G401.6 (cell line): ENCODE results near the gene OTOG.
"Not testable (repeated sequence)": the region's sequence is repeated elsewhere in the genome, so short reads cannot be mapped to it uniquely, and the experiment has no call there.

ENCODE experiments used
- FAIRE-seq: peaks from 2 replicates; lab custom pipeline; 2012; peaks lifted over from hg19 to GRCh38; lab: Jason Lieb, UNC

The OTOG gene

DNA sequence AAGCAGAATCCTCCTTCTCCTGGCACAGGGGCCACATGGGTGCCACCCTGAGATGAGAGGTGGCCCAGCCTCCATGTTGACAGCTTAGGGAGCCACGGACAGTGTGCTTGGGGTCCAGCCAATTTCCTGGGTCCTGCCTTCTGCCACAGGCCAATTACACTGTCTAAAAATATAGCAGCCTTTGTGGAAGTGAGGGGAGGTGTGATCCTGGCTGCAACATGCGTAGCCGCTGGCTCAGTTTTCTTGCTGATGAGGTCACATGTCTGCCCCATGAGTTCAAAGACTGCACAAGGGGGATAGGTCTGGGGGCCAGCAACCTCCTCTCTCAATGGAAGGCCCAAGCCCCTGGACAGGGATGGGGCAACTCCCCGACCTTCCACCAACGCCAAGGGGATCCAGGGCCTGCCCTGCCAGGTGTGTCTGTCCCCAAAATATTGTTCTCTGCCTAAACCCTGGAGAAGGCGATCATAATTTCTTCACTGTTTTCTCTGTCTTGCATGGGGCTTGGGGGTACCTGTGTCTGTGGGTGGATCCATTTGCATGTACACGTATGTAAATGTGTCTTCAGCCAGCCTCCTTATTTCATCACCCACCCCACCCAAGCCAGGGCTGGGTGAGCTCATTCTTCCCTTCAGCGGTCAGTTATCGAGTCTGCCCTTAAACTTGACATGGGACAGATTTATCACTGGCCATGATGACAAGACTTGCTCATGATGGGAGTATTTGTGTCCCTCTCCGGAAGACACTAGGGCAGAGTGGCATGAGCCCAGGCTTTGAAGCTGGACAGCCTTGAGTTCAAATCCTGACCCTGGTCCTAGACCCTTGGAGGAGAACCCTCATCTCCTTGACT, 59.4 kb downstream of the OTOG start:
- no peak for FAIRE-seq

DNA sequence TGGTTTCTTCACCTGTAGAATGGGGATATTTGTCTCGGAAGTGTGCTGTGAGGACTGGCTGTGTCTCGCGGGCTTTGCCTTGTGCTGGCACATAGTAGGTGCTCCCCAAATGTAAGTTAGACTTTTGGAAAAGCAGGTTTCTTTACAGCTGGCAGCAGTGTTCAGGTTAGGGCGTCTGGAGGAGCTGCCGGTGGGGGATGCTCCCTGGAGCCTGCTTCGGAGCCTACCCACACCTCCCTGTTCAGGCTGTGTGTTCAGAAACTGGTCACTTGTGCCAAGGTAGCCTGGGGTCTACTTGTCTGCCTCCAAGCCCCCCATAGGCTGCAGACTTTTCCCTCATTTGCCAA, 60.0 kb downstream of the OTOG start:
- FAIRE-seq = no peak

- no peak for FAIRE-seq
Observed at GRCh38 chr11:17607591-17608570, 60.8 kb downstream of the OTOG start.

DNA sequence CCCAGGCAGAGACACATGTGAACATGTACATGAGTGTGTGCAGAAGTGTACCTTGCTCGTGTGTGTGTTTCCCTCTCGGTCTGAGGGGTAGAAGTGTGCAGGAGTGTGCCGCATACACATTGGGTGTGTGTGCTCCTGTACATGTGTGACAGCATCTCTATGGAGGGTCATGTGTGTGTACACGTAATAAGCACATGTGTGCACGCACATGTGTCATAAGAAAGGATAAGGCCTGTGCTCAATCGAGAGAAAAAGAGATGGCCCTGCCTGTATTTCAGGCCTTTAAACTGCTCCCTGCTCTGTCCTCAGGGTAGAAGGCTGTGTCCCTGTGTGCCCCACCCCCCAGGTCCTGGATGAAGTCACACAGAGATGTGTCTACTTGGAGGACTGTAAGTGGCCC, 61.8 kb downstream of the OTOG start:
- FAIRE-seq = no peak

- FAIRE-seq = no peak
Observed at GRCh38 chr11:17609291-17610084, 62.4 kb downstream of the OTOG start.

DNA sequence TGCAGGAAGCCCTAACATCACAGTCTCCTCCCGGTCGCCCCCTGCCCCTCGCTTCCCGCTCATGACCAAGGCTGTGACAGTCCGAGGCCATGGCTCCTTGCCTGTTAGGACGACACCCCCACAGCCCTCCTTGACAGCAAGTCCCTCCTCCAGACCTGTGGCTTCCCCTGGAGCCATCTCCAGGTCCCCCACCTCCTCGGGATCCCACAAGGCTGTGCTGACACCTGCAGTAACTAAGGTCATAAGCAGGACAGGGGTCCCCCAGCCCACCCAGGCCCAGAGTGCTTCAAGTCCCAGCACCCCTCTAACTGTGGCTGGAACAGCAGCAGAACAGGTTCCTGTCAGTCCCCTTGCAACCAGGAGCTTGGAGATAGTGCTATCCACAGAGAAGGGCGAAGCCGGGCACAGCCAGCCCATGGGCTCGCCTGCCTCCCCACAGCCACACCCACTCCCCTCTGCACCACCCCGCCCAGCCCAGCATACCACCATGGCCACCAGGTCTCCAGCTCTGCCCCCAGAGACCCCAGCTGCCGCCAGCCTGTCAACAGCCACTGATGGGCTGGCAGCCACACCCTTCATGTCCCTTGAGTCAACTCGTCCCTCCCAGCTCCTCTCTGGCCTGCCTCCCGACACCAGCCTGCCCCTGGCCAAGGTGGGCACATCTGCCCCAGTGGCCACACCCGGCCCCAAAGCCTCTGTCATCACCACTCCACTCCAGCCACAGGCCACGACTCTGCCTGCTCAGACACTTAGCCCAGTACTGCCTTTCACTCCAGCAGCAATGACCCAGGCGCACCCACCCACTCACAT, 63.2 kb downstream of the OTOG start:
- FAIRE-seq = no peak

DNA sequence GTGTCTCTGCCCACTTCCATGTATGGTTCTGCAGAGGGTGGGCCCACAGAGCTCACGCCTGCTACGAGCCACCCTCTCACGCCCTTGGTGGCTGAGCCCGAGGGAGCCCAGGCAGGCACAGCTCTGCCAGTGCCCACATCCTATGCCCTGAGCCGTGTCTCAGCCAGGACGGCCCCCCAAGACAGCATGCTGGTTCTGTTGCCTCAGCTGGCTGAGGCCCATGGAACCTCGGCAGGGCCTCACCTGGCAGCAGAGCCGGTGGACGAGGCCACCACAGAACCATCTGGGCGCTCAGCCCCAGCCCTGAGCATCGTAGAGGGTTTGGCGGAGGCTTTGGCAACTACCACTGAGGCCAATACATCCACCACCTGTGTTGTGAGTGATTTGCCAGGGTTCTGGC, 64.0 kb downstream of the OTOG start:
- no peak for FAIRE-seq

- no peak for FAIRE-seq
Observed at GRCh38 chr11:17611503-17612220, 64.6 kb downstream of the OTOG start.

GRCh38 chr11:17612221-17613188, 65.4 kb downstream of the OTOG start:
- FAIRE-seq = no peak

GRCh38 chr11:17613428-17613962, 66.4 kb downstream of the OTOG start:
- no peak for FAIRE-seq

DNA sequence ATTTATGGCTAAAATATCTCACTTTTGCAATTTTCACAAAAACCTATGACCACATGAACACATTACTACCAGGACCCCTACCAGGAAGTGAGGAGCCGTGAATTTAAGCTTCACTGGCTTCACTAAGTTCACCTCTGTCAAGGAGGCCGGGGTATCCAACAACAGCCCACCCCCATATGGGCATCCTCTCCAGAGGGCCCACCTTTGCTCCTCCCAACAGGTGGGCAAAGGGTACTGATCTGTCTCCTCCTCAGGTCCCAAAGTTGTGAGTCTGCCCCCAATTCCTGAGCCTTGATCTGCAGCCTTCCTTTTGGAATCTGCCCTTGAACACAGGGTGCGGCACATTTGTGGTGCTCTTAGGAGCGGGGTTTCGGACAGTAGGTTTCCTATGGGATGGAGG, 66.9 kb downstream of the OTOG start:
- FAIRE-seq = no peak

DNA sequence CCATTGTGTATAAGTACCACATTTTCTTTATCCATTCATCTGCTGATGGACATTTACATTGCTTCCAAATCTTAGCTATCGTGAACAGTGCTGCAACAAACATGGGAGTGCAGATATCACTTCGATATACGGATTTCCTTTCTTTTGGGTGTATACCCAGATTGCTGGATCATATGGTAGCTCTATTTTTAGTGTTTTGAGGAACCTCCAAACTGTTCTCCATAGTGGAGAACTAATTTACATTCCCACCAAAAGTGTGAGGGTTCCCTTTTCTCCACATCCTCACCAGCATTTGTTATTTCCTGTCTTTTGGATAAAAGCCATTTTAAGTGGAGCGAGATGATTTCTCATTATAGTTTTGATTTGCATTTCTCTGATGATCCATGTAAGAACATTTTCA, 75.7 kb downstream of the OTOG start:
- FAIRE-seq = not testable (repeated sequence)

GRCh38 chr11:17629113-17629512, 82.1 kb downstream of the OTOG start:
- no peak for FAIRE-seq

DNA sequence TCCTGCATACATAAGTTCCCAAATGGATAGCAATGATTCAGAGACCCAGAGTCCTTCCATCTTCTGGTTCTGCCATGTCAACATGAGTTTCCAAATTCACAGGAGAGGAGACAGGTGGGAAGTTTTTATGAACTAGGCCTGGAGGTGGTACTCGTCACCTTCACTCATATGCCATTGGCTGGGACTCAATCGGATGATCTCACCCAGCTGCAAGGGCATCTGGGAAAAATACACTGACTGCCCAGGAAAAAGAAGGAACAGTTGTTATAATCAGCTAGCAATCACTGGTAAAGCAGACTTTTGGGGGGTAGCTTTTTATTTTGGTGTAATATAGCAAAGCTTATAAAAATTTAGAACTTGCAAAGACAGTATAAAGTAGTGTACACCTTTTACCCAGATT, 83.9 kb downstream of the OTOG start:
- no peak for FAIRE-seq

- no peak for FAIRE-seq
Observed at GRCh38 chr11:17631702-17632365, 84.8 kb downstream of the OTOG start.

DNA sequence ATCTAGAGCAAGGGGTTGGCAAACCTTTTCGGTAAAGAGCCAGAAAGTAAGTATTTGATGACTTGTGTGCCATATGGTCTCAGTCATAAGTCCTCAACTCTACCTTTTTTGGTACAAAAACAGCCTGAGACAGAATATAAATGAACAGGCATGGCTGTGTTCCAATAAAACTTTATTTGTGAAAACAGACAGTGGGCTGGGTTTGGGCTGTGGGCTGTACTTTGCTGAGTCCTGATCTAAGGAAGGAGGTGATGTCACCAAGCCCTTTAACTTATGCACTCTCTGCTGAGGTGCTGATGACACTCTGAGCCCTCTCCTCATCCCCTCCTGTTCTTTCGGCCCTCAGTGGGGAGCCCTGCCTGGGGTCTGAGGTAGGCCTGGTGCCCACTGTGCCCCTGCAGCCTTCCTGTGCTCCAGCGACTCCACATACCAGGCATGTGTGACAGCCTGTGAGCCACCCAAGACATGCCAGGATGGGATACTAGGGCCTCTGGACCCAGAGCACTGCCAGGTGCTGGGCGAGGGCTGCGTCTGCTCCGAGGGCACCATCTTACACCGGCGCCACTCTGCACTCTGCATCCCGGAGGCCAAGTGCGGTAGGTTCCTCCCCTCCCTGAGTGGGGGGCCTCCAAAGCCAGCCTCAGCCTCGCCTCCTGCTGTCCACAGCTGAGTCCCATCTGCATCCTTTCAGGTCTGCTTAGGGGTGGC, 86.4 kb downstream of the OTOG start:
- FAIRE-seq = no peak

DNA sequence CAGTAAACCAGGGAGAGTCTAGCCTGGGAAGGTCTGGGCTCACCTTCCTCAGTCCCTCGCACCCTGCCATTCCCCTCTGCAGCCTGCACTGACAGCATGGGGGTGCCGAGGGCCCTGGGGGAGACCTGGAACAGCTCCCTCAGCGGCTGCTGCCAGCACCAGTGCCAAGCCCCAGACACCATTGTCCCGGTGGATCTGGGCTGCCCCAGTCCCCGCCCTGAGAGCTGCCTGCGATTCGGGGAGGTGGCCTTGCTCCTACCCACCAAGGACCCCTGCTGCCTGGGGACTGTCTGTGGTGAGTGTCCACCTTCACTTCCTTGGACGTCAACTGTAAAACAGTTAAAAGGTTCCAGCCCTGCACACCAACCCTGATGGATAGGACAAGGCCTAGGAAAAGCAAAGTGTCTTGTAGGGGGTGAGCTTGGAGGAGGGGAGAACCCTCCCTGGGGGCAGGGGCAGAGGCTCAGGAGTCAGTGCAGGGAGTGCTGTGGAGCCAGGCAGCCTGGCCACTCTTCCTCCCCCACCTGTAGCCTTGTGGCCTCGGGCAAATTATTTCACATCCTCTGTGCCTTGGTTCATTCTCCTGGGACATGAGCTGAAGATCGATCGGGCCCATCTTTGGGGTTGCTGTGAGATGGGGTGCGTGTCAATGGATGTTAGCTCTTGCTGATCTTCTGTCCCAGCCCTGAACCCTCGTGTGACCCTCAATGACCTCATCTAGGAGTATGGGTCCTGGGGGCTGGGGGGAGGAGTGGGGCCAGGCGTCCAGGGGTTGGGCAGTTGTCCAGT, 87.1 kb downstream of the OTOG start:
- no peak for FAIRE-seq
